Measurements from ENCODE around the gene CLTC.

CLTC gene

DNA sequence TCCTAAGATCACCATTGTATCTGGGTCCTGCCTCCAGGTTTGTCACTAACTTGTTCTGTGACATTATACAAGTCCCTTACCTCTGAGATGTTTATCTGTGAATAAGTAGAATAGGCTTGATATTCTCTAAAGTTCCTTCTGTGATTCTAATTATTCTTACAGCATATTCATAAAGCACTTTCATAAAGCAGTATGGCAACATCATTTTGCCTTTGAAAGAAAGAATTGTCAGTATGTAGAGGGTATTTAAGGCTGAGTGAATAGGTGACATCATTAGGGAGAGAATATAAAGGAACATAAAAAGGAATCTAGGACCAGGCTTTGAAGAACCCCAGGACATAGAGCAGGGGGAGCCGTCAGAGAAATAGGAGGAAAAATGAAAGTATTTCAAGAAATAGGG is 103.3 kb downstream of the CLTC start:
- DNase-seq, result no peak

- DNase-seq, result no peak
These were observed 103.9 kb downstream of the CLTC start for GRCh38 chr17:59723607-59724006.

GRCh38 chr17:59725691-59726090 is 106.0 kb downstream of the CLTC start:
- DNase-seq, result no peak

DNA sequence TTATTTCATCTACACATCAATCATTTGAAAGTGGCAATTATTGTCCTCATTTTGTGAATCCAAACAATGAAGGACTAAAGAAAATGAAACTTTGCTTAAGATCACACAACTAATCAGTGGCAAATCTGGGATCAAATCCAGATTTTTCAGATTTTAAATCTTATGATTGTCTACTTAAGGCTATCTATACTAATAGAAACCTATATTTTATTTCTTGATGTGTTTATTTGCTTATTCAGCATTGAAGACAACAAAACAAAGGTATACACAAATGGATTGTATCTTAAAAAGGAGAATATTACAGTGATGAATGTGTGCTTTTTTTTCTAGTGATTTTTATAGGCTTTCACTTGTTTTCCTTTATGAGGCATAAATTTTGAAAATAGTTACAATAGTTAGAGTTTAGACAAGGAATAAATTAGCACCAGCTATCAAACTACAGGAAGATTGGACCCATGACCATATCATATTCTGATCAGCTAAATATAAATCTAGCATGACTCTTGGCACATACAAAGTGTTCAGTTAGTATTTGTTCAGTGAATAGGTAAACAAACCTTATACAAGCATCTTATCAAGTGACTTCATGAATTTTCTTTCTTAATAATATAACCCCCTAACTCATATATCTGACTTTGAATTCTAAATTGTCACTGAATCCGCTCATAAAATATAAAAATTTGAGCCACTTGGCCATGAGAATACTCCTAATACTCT is 108.3 kb downstream of the CLTC start:
- DNase-seq, result no peak

DNA sequence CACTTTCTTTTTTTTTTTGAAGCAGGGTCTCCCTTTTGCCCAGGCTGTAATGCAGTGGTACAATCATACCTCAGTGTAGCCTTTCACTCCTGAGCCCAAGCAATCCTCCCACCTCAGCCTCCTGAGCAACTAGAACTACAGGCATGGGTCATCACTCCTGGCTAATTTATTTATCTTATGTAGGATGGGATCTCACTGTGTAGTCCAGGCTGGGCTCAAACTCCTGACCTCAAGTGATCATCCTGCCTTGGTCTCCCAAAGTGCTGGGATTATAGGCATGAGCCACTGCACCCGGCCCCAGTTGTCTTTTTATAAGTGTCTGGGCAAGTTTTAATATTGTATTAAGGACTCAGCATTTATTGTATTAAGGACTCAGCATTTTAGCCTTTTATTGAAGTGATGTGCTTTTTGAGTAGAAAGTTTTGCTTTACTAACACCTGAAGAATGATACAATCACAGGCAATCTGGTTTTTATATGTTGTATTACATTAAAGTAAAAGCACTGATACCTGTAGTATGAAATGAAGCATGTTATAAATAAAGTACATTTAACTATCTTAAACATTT is 110.7 kb downstream of the CLTC start:
- no peak for DNase-seq

DNA sequence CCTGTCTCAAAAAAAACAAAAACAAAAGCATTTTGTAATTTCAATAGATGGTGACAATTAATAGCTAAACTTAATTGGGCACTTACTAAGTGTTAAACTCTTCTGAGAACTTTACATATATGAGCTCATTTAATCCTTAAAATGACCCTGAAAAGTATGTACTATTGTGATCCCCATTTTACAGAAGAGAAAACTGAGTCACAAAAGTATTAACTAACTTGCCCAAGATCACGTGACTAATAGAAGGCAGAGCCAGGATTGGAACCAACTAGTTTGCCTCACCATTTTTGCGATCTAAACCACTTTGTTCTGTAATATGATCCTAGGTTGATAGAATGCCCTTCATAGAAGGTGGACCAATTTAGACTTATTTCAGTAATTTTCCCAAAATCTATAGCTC is 114.0 kb downstream of the CLTC start:
- no peak for DNase-seq

- DNase-seq, result no peak
These were observed 114.5 kb downstream of the CLTC start for GRCh38 chr17:59734226-59734625.

GRCh38 chr17:59737324-59737723 is 117.6 kb downstream of the CLTC start:
- DNase-seq, result no peak

DNA sequence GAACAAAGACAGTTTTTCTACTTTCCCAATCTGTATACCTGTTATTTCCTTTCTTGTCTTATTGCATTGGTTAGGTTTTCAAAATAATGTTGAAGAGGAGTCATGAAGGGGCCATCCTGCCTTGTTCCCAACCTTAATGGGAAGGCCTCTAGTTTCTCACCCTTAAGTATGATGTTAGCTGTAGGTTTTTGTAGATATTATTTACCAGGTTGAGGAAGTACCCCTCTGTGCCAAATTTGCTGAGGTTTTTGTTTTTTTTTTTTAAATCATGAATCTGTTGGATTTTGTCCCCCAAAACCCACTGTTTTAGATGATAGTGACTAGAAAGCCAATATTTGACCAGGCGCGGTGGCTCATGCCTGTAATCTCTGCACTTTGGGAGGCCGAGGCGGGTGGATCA is 124.1 kb downstream of the CLTC start:
- no peak for DNase-seq

DNA sequence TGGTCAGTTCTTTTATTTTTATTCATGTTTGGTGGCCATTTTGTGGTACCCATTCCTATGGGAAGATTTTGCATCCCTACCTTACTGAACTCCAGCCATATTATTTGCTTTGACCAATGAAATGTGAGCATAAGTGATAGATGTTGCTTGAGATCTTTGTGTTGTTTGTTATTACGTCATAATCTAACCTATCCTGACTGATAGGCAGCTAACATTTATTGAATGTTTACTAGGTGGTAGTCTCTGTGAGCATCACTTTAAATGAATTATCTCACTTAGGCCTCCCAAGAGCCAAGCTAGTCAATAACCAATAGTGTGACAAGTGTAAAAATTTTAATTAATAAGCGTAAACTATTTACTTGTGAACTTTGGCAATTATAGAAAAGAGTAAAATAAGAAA is 125.3 kb downstream of the CLTC start:
- DNase-seq, result no peak

All from anterior cingulate cortex (tissue), 58 donors.